Anterior cingulate cortex (tissue), 58 donors: ENCODE measurements around the gene LGALS14.

Source experiments
- DNase-seq, 58 donors: peaks; one replicate each; lab custom pipeline; 2025; lab: John Stamatoyannopoulos, UW

The LGALS14 gene

GRCh38 chr19:39740395-39740794 lies 36.1 kb downstream of the LGALS14 start:
- DNase-seq, result no peak

- no peak for DNase-seq
Measured at GRCh38 chr19:39745643-39746042, 41.4 kb downstream of the LGALS14 start.

- DNase-seq, result no peak
Measured at GRCh38 chr19:39746836-39747529, 42.7 kb downstream of the LGALS14 start.

- no peak for DNase-seq
Measured at GRCh38 chr19:39749981-39750380, 45.7 kb downstream of the LGALS14 start.

- DNase-seq, result no peak
Measured at GRCh38 chr19:39752390-39752789, 48.1 kb downstream of the LGALS14 start.

- DNase-seq, result no peak
Measured at GRCh38 chr19:39752795-39753194, 48.5 kb downstream of the LGALS14 start.

- DNase-seq, result no peak
Measured at GRCh38 chr19:39754544-39754943, 50.3 kb downstream of the LGALS14 start.

GRCh38 chr19:39754971-39755370 lies 50.7 kb downstream of the LGALS14 start:
- no peak for DNase-seq
